HG03575 (cell line): ENCODE results near the gene TRUB2.
"Not testable (repeated sequence)": the region's sequence is repeated elsewhere in the genome, so short reads cannot be mapped to it uniquely, and the experiment has no call there.

ENCODE experiments used
- ATAC-seq: cut with Tn5 transposase; IDR thresholded peaks from one replicate; pipeline ENCODE4 v1.9.1; 2021; ENCODE audit not compliant: unreplicated experiment, insufficient number of reproducible peaks, low FRiP score; ENCODE audit errors: extremely low read depth

TRUB2 gene

GRCh38 chr9:128342971-128343680 lies 20.9 kb upstream of the TRUB2 start:
- ATAC-seq, result no peak

- ATAC-seq, result no peak
Measured at GRCh38 chr9:128341435-128341849, 19.2 kb upstream of the TRUB2 start.

GRCh38 chr9:128340691-128341434 lies 18.6 kb upstream of the TRUB2 start:
- ATAC-seq, result no peak

GRCh38 chr9:128339761-128340690 lies 17.8 kb upstream of the TRUB2 start, which contains the start of gene SLC27A4:
TSS of gene SLC27A4 (plus strand) at chr9:128340527. CDS start at chr9:128343133, 2,606 bp downstream.
- ATAC-seq, result no peak

- ATAC-seq, result not testable (repeated sequence)
Measured at GRCh38 chr9:128338852-128339614, 16.8 kb upstream of the TRUB2 start.

GRCh38 chr9:128337936-128338335 lies 15.7 kb upstream of the TRUB2 start:
- no peak for ATAC-seq

- no peak for ATAC-seq
Measured at GRCh38 chr9:128335914-128336313, 13.7 kb upstream of the TRUB2 start.

- no peak for ATAC-seq
Measured at GRCh38 chr9:128335161-128335560, 12.9 kb upstream of the TRUB2 start.

- no peak for ATAC-seq
Measured at GRCh38 chr9:128333451-128333869, 11.2 kb upstream of the TRUB2 start.

GRCh38 chr9:128325629-128326028 lies 3.4 kb upstream of the TRUB2 start:
- ATAC-seq, result no peak

- ATAC-seq, result no peak
Measured at GRCh38 chr9:128324401-128324800, 2.2 kb upstream of the TRUB2 start.

- ATAC-seq, result no peak
Measured at GRCh38 chr9:128323791-128324190, 1.5 kb upstream of the TRUB2 start.

- no peak for ATAC-seq
Measured at GRCh38 chr9:128323212-128323730, 1.0 kb upstream of the TRUB2 start.

- no peak for ATAC-seq
Measured at GRCh38 chr9:128321879-128322403, 306 bp downstream of the TRUB2 start.

GRCh38 chr9:128321343-128321742 lies 904 bp downstream of the TRUB2 start:
- no peak for ATAC-seq

- ATAC-seq, result no peak
Measured at GRCh38 chr9:128317629-128318028, 4.6 kb downstream of the TRUB2 start.

GRCh38 chr9:128316421-128316820 lies 5.8 kb downstream of the TRUB2 start:
- no peak for ATAC-seq

- no peak for ATAC-seq
Measured at GRCh38 chr9:128314697-128315096, 7.5 kb downstream of the TRUB2 start.
